HUES64 (cell line): ENCODE results near the gene SPATA2.

ENCODE experiments used
- H3K27ac ChIP-seq: 2 replicates; pipeline ENCODE4 v1.7.0; 2013; ENCODE audit warnings: low read depth, low read length, inconsistent platforms
- H3K27me3 ChIP-seq: 2 replicates; pipeline ENCODE4 v1.6.1; 2013; ENCODE audit warnings: mild to moderate bottlenecking, low read length; ENCODE audit not compliant: insufficient read depth
- H3K36me3 ChIP-seq: 2 replicates; pipeline ENCODE4 v1.6.1; 2013; ENCODE audit warnings: mild to moderate bottlenecking, low read length; ENCODE audit not compliant: insufficient read depth
- H3K4me1 ChIP-seq: 2 replicates; pipeline ENCODE4 v1.6.1; 2013; ENCODE audit warnings: mild to moderate bottlenecking, low read length, moderate library complexity; ENCODE audit not compliant: insufficient read depth
- H3K4me3 ChIP-seq: 2 replicates; pipeline ENCODE4 v1.5.1; 2013; ENCODE audit warnings: mild to moderate bottlenecking, low read length, moderate library complexity
- H3K9ac ChIP-seq: 2 replicates; pipeline ENCODE4 v1.6.1; 2013; ENCODE audit warnings: mild to moderate bottlenecking, low read depth, low read length
- H3K9me3 ChIP-seq: 2 replicates; pipeline ENCODE4 v1.6.1; 2013; ENCODE audit warnings: low read depth, low read length; ENCODE audit not compliant: insufficient read depth
- WGBS: fragments of 150-250, 120-280 bp; methylation state at CpG from one replicate; pipeline ENCODE4 v1.1.7; 2013; ENCODE audit warnings: missing lambda C conversion rate; 5-methylcytosine and 5-hydroxymethylcytosine counted together

SPATA2 gene

GRCh38 chr20:49888212-49889000 lies 26.9 kb downstream of the SPATA2 start:
- Histone ChIP-seq H3K4me1 (peaks cover 12% of the 10 kb centered on the region; the same call in 1 of the 2 replicates), H3K36me3 (0 out of 2 replicates have a peak, but pooled peaks cover 5% of the 10 kb centered on the region), H3K4me3 (no peak overlapping the region), H3K9me3 (no peaks in the 10 kb centered on the region), H3K9ac (no peak overlapping the region), H3K27me3 (no peaks in the 10 kb centered on the region), H3K27ac (no peak overlapping the region)
- 44% methylated on average over 18 of the region's 18 CpGs for WGBS

GRCh38 chr20:49887251-49888211 lies 27.8 kb downstream of the SPATA2 start:
- Histone ChIP-seq H3K27me3 (no peaks in the 10 kb centered on the region), H3K9me3 (no peaks in the 10 kb centered on the region), H3K36me3 (peaks cover 10% of the 10 kb centered on the region; the same call in 1 of the 2 replicates), H3K4me3 (no peak overlapping the region), H3K9ac (no peak overlapping the region), H3K4me1 (peaks cover 12% of the 10 kb centered on the region; the same call in 1 of the 2 replicates), H3K27ac (no peak overlapping the region)
- WGBS = 90% methylated on average over 32 of the region's 32 CpGs

- WGBS = 92% methylated on average over 30 of the region's 30 CpGs
- H3K4me1 ChIP-seq = peaks cover 11% of the 10 kb centered on the region; the same call in 1 of the 2 replicates
- no peaks in the 10 kb centered on the region for H3K9me3 ChIP-seq
- no peak overlapping the region for H3K9ac ChIP-seq
- no peak overlapping the region for H3K27ac ChIP-seq
- no peaks in the 10 kb centered on the region for H3K27me3 ChIP-seq
- no peak overlapping the region for H3K4me3 ChIP-seq
- peaks cover 10% of the 10 kb centered on the region; the same call in 1 of the 2 replicates for H3K36me3 ChIP-seq
These were observed 28.6 kb downstream of the SPATA2 start for GRCh38 chr20:49886571-49887213.

- 73% methylated on average over 16 of the region's 16 CpGs for WGBS
- H3K4me1 ChIP-seq = peaks cover 5% of the 10 kb centered on the region; the same call in 1 of the 2 replicates
- no peak overlapping the region for H3K4me3 ChIP-seq
- peaks cover 10% of the 10 kb centered on the region; the same call in 1 of the 2 replicates for H3K36me3 ChIP-seq
- H3K27ac ChIP-seq = peak overlapping the region; percentile 46; the same call in 1 of the 2 replicates
- H3K27me3 ChIP-seq = no peaks in the 10 kb centered on the region
- H3K9ac ChIP-seq = no peak overlapping the region
- H3K9me3 ChIP-seq = no peaks in the 10 kb centered on the region
These were observed 29.6 kb downstream of the SPATA2 start for GRCh38 chr20:49885558-49886332.

- Histone ChIP-seq H3K4me1 (no peaks in the 10 kb centered on the region), H3K9ac (no peak overlapping the region), H3K27me3 (no peaks in the 10 kb centered on the region), H3K36me3 (peaks cover 10% of the 10 kb centered on the region; the same call in 1 of the 2 replicates), H3K27ac (no peak overlapping the region), H3K9me3 (no peaks in the 10 kb centered on the region), H3K4me3 (no peak overlapping the region)
- WGBS = 95% methylated on average over 10 of the region's 10 CpGs
These were observed 32.0 kb downstream of the SPATA2 start for GRCh38 chr20:49883246-49883802.

- Histone ChIP-seq H3K4me1 (no peaks in the 10 kb centered on the region), H3K9me3 (no peaks in the 10 kb centered on the region), H3K36me3 (peaks cover 10% of the 10 kb centered on the region; the same call in 1 of the 2 replicates), H3K4me3 (no peak overlapping the region), H3K27ac (no peak overlapping the region), H3K27me3 (no peaks in the 10 kb centered on the region), H3K9ac (no peak overlapping the region)
- 90% methylated on average over 28 of the region's 29 CpGs for WGBS
These were observed 33.0 kb downstream of the SPATA2 start for GRCh38 chr20:49882171-49882970.

GRCh38 chr20:49880724-49881445 lies 34.4 kb downstream of the SPATA2 start:
- Histone ChIP-seq H3K27ac (no peak overlapping the region), H3K36me3 (peaks cover 10% of the 10 kb centered on the region; the same call in 1 of the 2 replicates), H3K9ac (no peak overlapping the region), H3K4me3 (no peak overlapping the region), H3K9me3 (no peaks in the 10 kb centered on the region), H3K27me3 (no peaks in the 10 kb centered on the region), H3K4me1 (no peaks in the 10 kb centered on the region)
- WGBS = 94% methylated on average over 15 of the region's 15 CpGs

GRCh38 chr20:49880177-49880576 lies 35.2 kb downstream of the SPATA2 start:
- H3K9me3 ChIP-seq = no peaks in the 10 kb centered on the region
- 91% methylated on average over 3 of the region's 3 CpGs for WGBS
- peaks cover 10% of the 10 kb centered on the region; the same call in 1 of the 2 replicates for H3K36me3 ChIP-seq
- H3K27me3 ChIP-seq = no peaks in the 10 kb centered on the region
- no peak overlapping the region for H3K4me3 ChIP-seq
- no peak overlapping the region for H3K27ac ChIP-seq
- H3K9ac ChIP-seq = no peak overlapping the region
- no peaks in the 10 kb centered on the region for H3K4me1 ChIP-seq

GRCh38 chr20:49878977-49879376 lies 36.4 kb downstream of the SPATA2 start:
- WGBS = 92% methylated on average over 1 of the region's 1 CpG
- no peak overlapping the region for H3K4me3 ChIP-seq
- no peaks in the 10 kb centered on the region for H3K9me3 ChIP-seq
- H3K4me1 ChIP-seq = no peaks in the 10 kb centered on the region
- H3K27ac ChIP-seq = no peak overlapping the region
- no peaks in the 10 kb centered on the region for H3K27me3 ChIP-seq
- peaks cover 6% of the 10 kb centered on the region; the same call in 1 of the 2 replicates for H3K36me3 ChIP-seq
- H3K9ac ChIP-seq = no peak overlapping the region
